CD4-positive, alpha-beta memory T cell (primary cell): ENCODE measurements around the gene GINS3. TPM values are rescaled to one million over a fixed set of nuclear protein-coding genes. Genes with fewer than 3 reads are reported as not detected.
"Not testable (repeated sequence)": the region's sequence is repeated elsewhere in the genome, so short reads cannot be mapped to it uniquely, and the experiment has no call there.

Source experiments
- CTCF ChIA-PET: fragments of 350-600 bp; sonication (Branson Sonifier 250); formaldehyde crosslinking; loops from one replicate; lab custom pipeline; 2021; ENCODE audit warnings: inconsistent platforms; ENCODE audit not compliant: partially characterized antibody; lab: Charles Lee
- POLR2A ChIA-PET: fragments of 350-600 bp; sonication (Branson Sonifier 250); formaldehyde crosslinking; loops from one replicate; lab custom pipeline; 2021; ENCODE audit not compliant: partially characterized antibody; lab: Charles Lee
- DNase-seq, 5 donors: peaks; one replicate each; pipeline versions ENCODE4 v3.0.0 to v3.0.0-alpha.2; 2020 to 2022; ENCODE audit warnings: mixed read lengths in 1 of 5
- H3K27ac ChIP-seq: one replicate; pipeline ENCODE4 v1.7.0; 2013; ENCODE audit warnings: low read depth, low read length
- H3K27me3 ChIP-seq: 2 replicates; pipeline ENCODE4 v1.7.0; 2013; ENCODE audit warnings: mild to moderate bottlenecking, low read length, moderate library complexity; ENCODE audit not compliant: insufficient read depth
- H3K36me3 ChIP-seq: 2 replicates; pipeline ENCODE4 v1.7.0; 2013; ENCODE audit warnings: mild to moderate bottlenecking, low read length, moderate library complexity; ENCODE audit not compliant: insufficient read depth
- H3K4me1 ChIP-seq: 2 replicates; pipeline ENCODE4 v1.7.0; 2013; ENCODE audit warnings: mild to moderate bottlenecking, low read length, moderate library complexity; ENCODE audit not compliant: insufficient read depth
- H3K4me3 ChIP-seq, 2 donors: one replicate each; pipeline ENCODE4 v1.7.0; 2013; ENCODE audit warnings: low read length in 2 of 2, mild to moderate bottlenecking in 1 of 2
- H3K9me3 ChIP-seq, 2 donors: one replicate each; pipeline ENCODE4 v1.7.0; 2013; ENCODE audit warnings: low read length in 2 of 2, control low read depth in 1 of 2; ENCODE audit not compliant: control insufficient read depth in 1 of 2
- H3K27ac Mint-ChIP-seq, 7 donors: one replicate each; pipeline ENCODE4 v1.8.0; 2020 to 2021; ENCODE audit warnings: mixed read lengths in 7 of 7, mild to moderate bottlenecking in 6 of 7, inconsistent platforms in 3 of 7, moderate library complexity in 3 of 7
- H3K27me3 Mint-ChIP-seq, 2 donors: one replicate each; pipeline ENCODE4 v1.8.0; 2020 to 2021; ENCODE audit warnings: mixed read lengths in 2 of 2
- H3K36me3 Mint-ChIP-seq, 2 donors: one replicate each; pipeline ENCODE4 v1.8.0; 2020 to 2021; ENCODE audit warnings: mixed read lengths in 2 of 2, inconsistent platforms in 1 of 2, mild to moderate bottlenecking in 1 of 2
- H3K4me1 Mint-ChIP-seq, 4 donors: one replicate each; pipeline ENCODE4 v1.8.0; 2020 to 2021; ENCODE audit warnings: mixed read lengths in 4 of 4, mild to moderate bottlenecking in 1 of 4
- H3K4me3 Mint-ChIP-seq, 8 donors: one replicate each; pipeline ENCODE4 v1.8.0; 2020 to 2021; ENCODE audit warnings: mixed read lengths in 8 of 8, mild to moderate bottlenecking in 7 of 8, moderate library complexity in 6 of 8, inconsistent platforms in 3 of 8
- H3K9me3 Mint-ChIP-seq, 8 donors: one replicate each; pipeline ENCODE4 v1.8.0; 2020 to 2021; ENCODE audit warnings: mixed read lengths in 8 of 8, mild to moderate bottlenecking in 5 of 8, inconsistent platforms in 3 of 8, moderate library complexity in 1 of 8
- intact Hi-C: fragments of 100-400 bp; cut with micrococcal nuclease; formaldehyde crosslinking; loops from one replicate; pipeline ENCODE4 v1.15.1; 2023
- polyA plus RNA-seq, 2 donors: library from polyadenylated mRNA; unstranded; fragments of 300-500 nt; fragmentation: Illumina TruSeq; gene quantifications; one replicate each; pipeline ENCODE4 v1.2.3, GENCODE V29; 2021
- total RNA-seq, 2 experiments: library from RNA; stranded (reverse); gene quantifications; one replicate each; pipeline ENCODE4 v1.2.3, GENCODE V29; 2021

GINS3 gene
- total and polyA plus RNA-seq, 4 experiments from 2014 or later, result 0.78 to 2.2 (median 1.2) TPM

DNA sequence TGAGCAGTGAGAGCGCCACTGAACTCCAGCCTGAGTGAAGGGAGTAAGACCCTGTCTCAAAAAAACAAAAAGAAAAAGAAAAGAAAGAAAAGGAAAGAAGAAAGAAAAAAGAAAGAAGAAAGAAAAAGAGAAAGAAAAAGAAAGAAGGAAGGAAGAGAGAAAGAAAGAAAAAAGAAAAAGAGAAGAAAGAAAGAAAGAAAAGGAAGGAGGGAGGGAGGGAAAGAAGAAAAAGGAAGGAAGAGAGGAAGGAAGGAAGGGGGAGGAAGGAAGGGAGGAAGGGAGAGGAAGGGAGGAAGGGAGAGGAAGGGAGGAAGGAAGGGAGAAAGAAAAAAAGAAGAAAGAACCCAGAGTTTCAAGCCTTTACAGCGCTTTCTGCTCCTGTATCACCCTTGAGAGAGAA, 19.1 kb downstream of the GINS3 start:
- H3K36me3 Mint-ChIP-seq, result no peaks in the 10 kb centered on the region
- H3K4me3 Mint-ChIP-seq, result no peak overlapping the region
- H3K36me3 ChIP-seq, result no peaks in the 10 kb centered on the region
- no peaks in the 10 kb centered on the region for H3K9me3 Mint-ChIP-seq
- no peaks in the 10 kb centered on the region for H3K4me1 ChIP-seq
- no peaks in the 10 kb centered on the region for H3K27me3 Mint-ChIP-seq
- no peaks in the 10 kb centered on the region for H3K4me1 Mint-ChIP-seq
- H3K27ac Mint-ChIP-seq, result no peak overlapping the region
- ChIA-PET POLR2A (no interaction called here), CTCF (no interaction called here)
- H3K9me3 ChIP-seq, result no peaks in the 10 kb centered on the region
- no peak for DNase-seq
- no peaks in the 10 kb centered on the region for H3K27me3 ChIP-seq
- intact Hi-C loops, result no loop called here
- H3K4me3 ChIP-seq, result no peak overlapping the region
- H3K27ac ChIP-seq, result no peak overlapping the region

DNA sequence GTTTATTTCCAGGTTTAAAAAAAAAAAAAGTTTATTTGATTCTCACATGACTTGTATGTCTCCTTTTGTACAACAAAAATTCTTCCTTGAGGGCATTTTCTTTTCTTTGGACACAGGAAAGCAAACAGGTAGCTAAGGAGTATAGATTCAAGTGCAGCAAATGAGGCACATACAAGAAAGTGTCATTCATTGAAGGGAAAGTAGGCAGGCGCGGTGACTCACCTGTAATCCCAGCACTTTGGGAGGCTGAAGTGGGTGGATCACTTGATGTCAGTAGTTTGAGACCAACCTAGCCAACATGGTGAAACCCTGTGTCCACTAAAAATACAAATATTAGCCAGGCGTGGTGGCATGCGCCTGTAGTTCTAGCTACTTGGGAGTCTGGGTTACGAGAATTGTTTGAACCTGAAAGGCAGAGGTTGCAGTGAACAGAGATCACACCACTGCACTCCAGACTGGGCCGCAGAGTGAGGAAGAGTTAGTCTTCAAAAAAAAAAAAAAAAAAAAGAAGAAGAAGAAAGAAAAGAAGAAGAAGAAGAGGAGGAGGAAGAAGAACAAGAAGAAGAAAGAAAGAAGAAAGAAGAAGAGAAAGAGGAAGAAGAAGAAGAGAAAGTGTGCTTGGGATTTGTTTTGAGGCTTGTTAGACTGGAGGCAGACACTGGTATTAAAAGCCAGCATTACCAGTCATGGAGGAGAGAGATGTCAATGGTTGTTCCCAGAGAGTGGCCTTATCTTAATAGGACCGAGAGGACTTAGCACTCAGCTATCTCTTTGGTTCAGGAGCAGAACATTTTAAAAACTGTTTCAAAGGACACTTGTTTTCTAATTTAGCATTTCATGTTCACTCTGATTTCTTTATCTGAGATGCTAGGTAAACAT, 19.7 kb downstream of the GINS3 start:
- Mint-ChIP-seq H3K9me3 (no peaks in the 10 kb centered on the region), H3K27ac (no peak overlapping the region), H3K27me3 (peaks cover 0 to under 1% of the 10 kb centered on the region in 2 donors), H3K36me3 (no peaks in the 10 kb centered on the region), H3K4me1 (no peaks in the 10 kb centered on the region), H3K4me3 (no peak overlapping the region)
- Histone ChIP-seq H3K4me3 (no peak overlapping the region), H3K27me3 (no peaks in the 10 kb centered on the region), H3K36me3 (no peaks in the 10 kb centered on the region), H3K9me3 (no peaks in the 10 kb centered on the region), H3K4me1 (no peaks in the 10 kb centered on the region), H3K27ac (no peak overlapping the region)
- intact Hi-C loops, result no loop called here
- POLR2A ChIA-PET, result no interaction called here
- DNase-seq, result no peak
- CTCF ChIA-PET, result no interaction called here

DNA sequence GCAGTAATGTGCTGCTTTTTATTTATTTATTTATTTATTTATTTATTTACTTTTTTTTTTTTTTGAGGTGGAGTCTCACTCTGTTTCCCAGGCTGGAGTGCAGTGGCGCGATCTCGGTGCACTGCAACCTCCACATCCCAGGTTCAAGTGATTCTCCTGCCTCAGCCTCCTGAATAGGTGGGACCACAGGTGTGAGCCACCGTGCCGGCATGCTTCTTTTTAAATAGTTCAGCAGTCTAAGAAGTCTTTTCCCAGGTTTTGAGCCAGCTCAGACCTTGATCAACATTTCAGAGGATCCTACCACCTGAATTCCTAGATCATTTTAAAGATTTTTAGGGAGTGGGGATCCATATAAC, 20.3 kb downstream of the GINS3 start:
- H3K36me3 ChIP-seq, H3K9me3 Mint-ChIP-seq, H3K9me3 ChIP-seq, CTCF ChIA-PET, H3K27me3 Mint-ChIP-seq, H3K4me3 ChIP-seq, H3K4me3 Mint-ChIP-seq, H3K27me3 ChIP-seq, H3K4me1 ChIP-seq, H3K36me3 Mint-ChIP-seq, H3K27ac ChIP-seq, POLR2A ChIA-PET, H3K27ac Mint-ChIP-seq, H3K4me1 Mint-ChIP-seq, intact Hi-C loops, DNase-seq: not testable (repeated sequence)

GRCh38 chr16:58413359-58413758, 21.1 kb downstream of the GINS3 start:
- ChIA-PET CTCF (no interaction called here), POLR2A (no interaction called here)
- no peak overlapping the region for H3K4me3 ChIP-seq
- H3K27ac ChIP-seq, result no peak overlapping the region
- no peak overlapping the region for H3K4me3 Mint-ChIP-seq
- no peaks in the 10 kb centered on the region for H3K9me3 ChIP-seq
- no peaks in the 10 kb centered on the region for H3K4me1 Mint-ChIP-seq
- no peaks in the 10 kb centered on the region for H3K36me3 Mint-ChIP-seq
- H3K9me3 Mint-ChIP-seq, result no peaks in the 10 kb centered on the region
- H3K36me3 ChIP-seq, result no peaks in the 10 kb centered on the region
- H3K27me3 ChIP-seq, result no peaks in the 10 kb centered on the region
- intact Hi-C loops, result no loop called here
- peaks cover 0 to 8% of the 10 kb centered on the region in 2 donors for H3K27me3 Mint-ChIP-seq
- H3K4me1 ChIP-seq, result no peaks in the 10 kb centered on the region
- H3K27ac Mint-ChIP-seq, result no peak overlapping the region
- no peak for DNase-seq

DNA sequence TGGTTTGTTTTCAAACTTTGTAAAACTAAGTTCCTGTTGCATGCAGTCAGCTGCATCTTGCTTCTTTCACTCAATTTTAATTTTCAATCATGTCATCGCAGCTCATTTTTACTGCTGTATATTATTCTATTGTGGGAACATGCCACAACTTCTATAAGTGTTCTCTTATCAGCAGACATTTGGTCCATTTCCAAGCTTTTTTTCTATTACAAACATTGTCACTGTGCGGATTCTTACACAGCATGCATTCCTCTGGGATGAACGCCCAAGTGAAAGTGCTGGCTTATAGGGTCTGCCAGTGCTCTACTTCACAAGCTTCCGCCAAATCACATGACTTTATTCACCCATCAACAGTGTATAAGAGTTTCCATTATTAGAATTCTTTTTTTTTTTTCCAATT, 22.7 kb downstream of the GINS3 start:
- Histone ChIP-seq H3K27me3 (no peaks in the 10 kb centered on the region), H3K4me1 (no peaks in the 10 kb centered on the region), H3K9me3 (no peaks in the 10 kb centered on the region), H3K36me3 (no peaks in the 10 kb centered on the region), H3K27ac (no peak overlapping the region), H3K4me3 (no peak overlapping the region)
- intact Hi-C loops, result no loop called here
- Mint-ChIP-seq H3K36me3 (no peaks in the 10 kb centered on the region), H3K4me3 (no peak overlapping the region), H3K27me3 (peaks cover 0 to 12% of the 10 kb centered on the region in 2 donors), H3K9me3 (no peaks in the 10 kb centered on the region), H3K4me1 (no peaks in the 10 kb centered on the region), H3K27ac (no peak overlapping the region)
- ChIA-PET CTCF (no interaction called here), POLR2A (no interaction called here)
- no peak for DNase-seq

DNA sequence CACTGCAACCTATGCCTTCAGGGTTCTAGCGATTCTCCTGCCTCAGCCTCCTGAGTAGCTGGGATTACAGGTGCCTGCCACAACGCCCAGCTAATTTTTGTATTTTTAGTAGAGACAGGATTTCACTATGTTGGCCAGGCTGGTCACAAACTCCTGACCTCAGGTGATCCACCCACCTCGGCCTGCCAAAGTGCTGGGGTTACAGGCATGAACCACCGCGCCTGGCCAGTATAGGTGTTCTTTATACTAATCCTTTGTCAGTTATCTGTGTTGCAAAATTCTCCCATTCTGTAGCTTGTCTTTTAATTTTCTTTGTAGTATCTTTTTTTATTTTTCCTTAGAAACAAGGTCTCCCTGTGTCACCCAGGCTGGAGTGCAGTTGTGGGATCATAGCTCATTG, 23.7 kb downstream of the GINS3 start:
- DNase-seq, H3K27ac Mint-ChIP-seq, H3K4me3 ChIP-seq, H3K4me1 ChIP-seq, H3K9me3 ChIP-seq, H3K27ac ChIP-seq, CTCF ChIA-PET, POLR2A ChIA-PET, H3K36me3 ChIP-seq, H3K9me3 Mint-ChIP-seq, H3K4me3 Mint-ChIP-seq, H3K4me1 Mint-ChIP-seq, H3K27me3 ChIP-seq, H3K36me3 Mint-ChIP-seq, intact Hi-C loops: not testable (repeated sequence)
- H3K27me3 Mint-ChIP-seq, result peaks cover 3 to 16% of the 10 kb centered on the region in 2 donors

DNA sequence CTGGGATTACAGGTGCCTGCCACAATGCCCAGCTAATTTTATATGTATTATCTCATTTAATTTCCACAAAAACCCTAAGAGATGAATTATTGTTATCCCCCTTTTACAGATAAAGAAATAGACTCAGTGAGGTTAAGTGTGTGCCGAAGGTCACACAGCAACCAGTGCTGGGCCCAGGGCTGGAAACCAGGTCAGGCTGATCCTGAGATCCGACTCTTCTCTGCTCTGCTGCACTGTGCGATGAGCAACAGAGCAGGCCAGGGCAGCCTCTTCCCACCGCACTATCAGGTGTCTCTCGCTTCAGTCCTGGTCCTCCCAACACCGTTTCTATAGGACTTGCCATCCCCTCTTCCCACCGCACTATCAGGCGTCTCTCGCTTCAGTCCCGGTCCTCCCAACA, 24.8 kb downstream of the GINS3 start:
- Mint-ChIP-seq H3K27me3 (peaks cover 3 to 16% of the 10 kb centered on the region in 2 donors), H3K9me3 (no peaks in the 10 kb centered on the region), H3K36me3 (no peaks in the 10 kb centered on the region), H3K4me1 (no peaks in the 10 kb centered on the region), H3K4me3 (no peak overlapping the region), H3K27ac (no peak overlapping the region)
- ChIA-PET CTCF (no interaction called here), POLR2A (no interaction called here)
- H3K27ac ChIP-seq, result no peak overlapping the region
- H3K9me3 ChIP-seq, result no peaks in the 10 kb centered on the region
- no peaks in the 10 kb centered on the region for H3K4me1 ChIP-seq
- no peak for DNase-seq
- intact Hi-C loops, result no loop called here
- H3K4me3 ChIP-seq, result no peak overlapping the region
- no peaks in the 10 kb centered on the region for H3K27me3 ChIP-seq
- no peaks in the 10 kb centered on the region for H3K36me3 ChIP-seq
